ENCODE measurements around the gene MUL1.

Gene MUL1

GRCh38 chr1:20480243-20480944 is 27.6 kb downstream of the MUL1 start:
- H3K9ac ChIP-seq (ENCODE audit: low read depth in 1 of 2, low read length in 2 of 2): peak overlapping the region; percentile 2 to 75
- no peaks in the 10 kb centered on the region for H3K9me3 ChIP-seq (ENCODE audit: control insufficient read depth in 2 of 2, low read length in 2 of 2)
- no peaks in the 10 kb centered on the region for H3K36me3 ChIP-seq (ENCODE audit: control insufficient read depth in 2 of 2, insufficient read depth in 2 of 2, low read length in 2 of 2)
- peak overlapping the region in 1 of 2 donors; percentile 16 for H3K4me3 ChIP-seq (ENCODE audit: low read length in 2 of 2)
- H3K4me1 ChIP-seq (ENCODE audit: control insufficient read depth in 2 of 2, insufficient read depth in 2 of 2, low read length in 2 of 2): peaks cover 65 to 69% of the 10 kb centered on the region in 2 donors
- H3K27me3 ChIP-seq (ENCODE audit: control insufficient read depth in 2 of 2, insufficient read depth in 2 of 2, low read length in 2 of 2): peaks cover 2 to 6% of the 10 kb centered on the region in 2 donors
- H3K27ac ChIP-seq (ENCODE audit: low read depth in 2 of 2, low read length in 2 of 2): peak overlapping the region; percentile 94 to 96

DNA sequence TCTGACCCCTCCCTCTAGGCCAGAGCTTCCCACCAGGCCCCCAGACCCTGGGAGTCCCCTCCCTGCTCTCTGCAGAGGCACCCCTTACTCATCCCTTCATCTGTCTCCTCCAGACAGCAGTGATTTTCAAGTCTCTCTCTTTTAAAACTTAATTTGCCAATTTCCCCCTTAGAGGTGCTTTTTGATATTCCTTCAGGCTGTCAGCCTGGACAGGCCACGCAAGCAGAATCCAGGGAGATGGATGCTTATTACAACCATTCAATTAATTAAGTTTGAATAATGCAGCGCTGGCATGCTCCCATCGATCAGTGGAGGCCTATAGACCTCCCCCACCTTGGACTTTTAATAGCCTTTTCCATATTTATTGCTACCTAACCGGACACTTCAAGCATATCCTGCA is 28.1 kb downstream of the MUL1 start:
- H3K9ac ChIP-seq (ENCODE audit: low read depth in 1 of 2, low read length in 2 of 2): peak overlapping the region in 1 of 2 donors; percentile 75
- peaks cover 69 to 74% of the 10 kb centered on the region in 2 donors for H3K4me1 ChIP-seq (ENCODE audit: control insufficient read depth in 2 of 2, insufficient read depth in 2 of 2, low read length in 2 of 2)
- H3K36me3 ChIP-seq (ENCODE audit: control insufficient read depth in 2 of 2, insufficient read depth in 2 of 2, low read length in 2 of 2): no peaks in the 10 kb centered on the region
- H3K4me3 ChIP-seq (ENCODE audit: low read length in 2 of 2): peak overlapping the region in 1 of 2 donors; percentile 16
- peak overlapping the region; percentile 94 to 96 for H3K27ac ChIP-seq (ENCODE audit: low read depth in 2 of 2, low read length in 2 of 2)
- peaks cover 2 to 6% of the 10 kb centered on the region in 2 donors for H3K27me3 ChIP-seq (ENCODE audit: control insufficient read depth in 2 of 2, insufficient read depth in 2 of 2, low read length in 2 of 2)
- H3K9me3 ChIP-seq (ENCODE audit: control insufficient read depth in 2 of 2, low read length in 2 of 2): no peaks in the 10 kb centered on the region

DNA sequence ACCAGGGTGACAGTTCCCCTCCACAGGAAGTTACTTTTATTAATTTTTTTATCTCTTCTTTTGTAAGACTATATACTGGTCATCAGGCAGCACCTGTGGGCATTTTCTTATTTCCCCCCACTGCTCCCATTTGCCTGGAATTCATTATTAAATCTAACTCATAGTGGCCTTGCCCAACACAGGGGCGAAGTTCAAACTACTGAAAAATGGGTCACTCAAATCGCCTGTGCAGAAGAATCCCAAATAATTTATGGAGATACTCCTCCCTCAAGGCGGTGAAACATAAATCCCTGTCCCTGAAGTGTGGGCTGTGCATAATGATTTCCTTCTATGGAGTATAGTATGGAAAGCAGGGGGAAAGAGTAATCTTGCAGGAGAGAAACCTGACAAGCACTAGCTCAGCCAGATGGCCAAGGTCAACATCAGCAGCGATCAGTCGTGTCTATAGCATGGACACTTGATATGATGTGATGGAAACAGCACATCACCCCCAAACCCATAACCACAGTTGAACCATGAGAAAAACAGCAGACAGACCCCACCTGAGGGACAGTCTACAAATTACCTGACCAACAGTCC is 29.8 kb downstream of the MUL1 start:
- peak overlapping the region in 1 of 2 donors; percentile 81 for H3K9ac ChIP-seq (ENCODE audit: low read depth in 1 of 2, low read length in 2 of 2)

DNA sequence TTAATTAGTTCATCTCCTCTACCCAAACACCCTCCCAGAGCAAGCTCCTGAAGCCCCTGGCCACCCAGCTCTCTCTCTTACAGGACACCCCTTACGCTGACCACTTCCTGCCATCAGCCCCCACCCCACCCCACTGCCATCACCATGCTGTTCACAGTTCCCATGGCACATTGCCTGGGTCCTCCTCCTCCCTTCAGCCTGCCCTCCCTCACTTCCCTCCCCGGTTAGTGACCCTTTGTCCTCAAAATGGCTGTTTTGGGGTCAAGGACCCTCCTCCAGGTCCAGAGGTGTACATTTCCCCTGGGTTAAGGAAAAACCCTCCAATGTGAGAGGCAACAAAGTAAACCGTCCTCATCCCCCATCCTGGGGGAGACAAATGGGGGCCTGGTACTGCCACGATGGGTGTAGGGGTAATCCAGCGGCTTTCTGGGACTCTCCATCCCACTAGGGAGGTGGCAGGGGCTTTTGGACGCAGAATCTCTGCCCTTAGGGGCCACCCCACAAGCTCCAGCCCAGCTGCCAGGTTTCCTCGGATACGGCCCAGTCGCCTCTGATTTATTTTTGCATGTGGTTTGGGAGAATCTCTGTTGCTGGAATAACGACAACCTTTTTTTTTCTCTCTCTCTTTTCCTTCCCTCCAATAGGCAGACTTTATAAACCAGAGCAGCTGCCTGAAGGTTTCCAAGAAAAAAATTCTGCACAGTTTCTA is 30.4 kb downstream of the MUL1 start:
- Histone ChIP-seq H3K4me1 (ENCODE audit: control insufficient read depth in 2 of 2, insufficient read depth in 2 of 2, low read length in 2 of 2) (peaks cover 73 to 79% of the 10 kb centered on the region in 2 donors), H3K27ac (ENCODE audit: low read depth in 2 of 2, low read length in 2 of 2) (peak overlapping the region; percentile 92 to 94), H3K9ac (ENCODE audit: low read depth in 1 of 2, low read length in 2 of 2) (peak overlapping the region; percentile 32 to 81), H3K27me3 (ENCODE audit: control insufficient read depth in 2 of 2, insufficient read depth in 2 of 2, low read length in 2 of 2) (peaks cover 2 to 6% of the 10 kb centered on the region in 2 donors), H3K4me3 (ENCODE audit: low read length in 2 of 2) (peak overlapping the region in 1 of 2 donors; percentile 11), H3K36me3 (ENCODE audit: control insufficient read depth in 2 of 2, insufficient read depth in 2 of 2, low read length in 2 of 2) (no peaks in the 10 kb centered on the region), H3K9me3 (ENCODE audit: control insufficient read depth in 2 of 2, low read length in 2 of 2) (no peaks in the 10 kb centered on the region)

More for the DNA sequence above, 29.8 kb downstream of the MUL1 start:
- Histone ChIP-seq H3K4me3 (ENCODE audit: low read length in 2 of 2) (no peak overlapping the region), H3K36me3 (ENCODE audit: control insufficient read depth in 2 of 2, insufficient read depth in 2 of 2, low read length in 2 of 2) (no peaks in the 10 kb centered on the region), H3K4me1 (ENCODE audit: control insufficient read depth in 2 of 2, insufficient read depth in 2 of 2, low read length in 2 of 2) (peaks cover 76 to 81% of the 10 kb centered on the region in 2 donors), H3K27ac (ENCODE audit: low read depth in 2 of 2, low read length in 2 of 2) (no peak overlapping the region), H3K9me3 (ENCODE audit: control insufficient read depth in 2 of 2, low read length in 2 of 2) (no peaks in the 10 kb centered on the region), H3K27me3 (ENCODE audit: control insufficient read depth in 2 of 2, insufficient read depth in 2 of 2, low read length in 2 of 2) (peaks cover 2 to 6% of the 10 kb centered on the region in 2 donors)

DNA sequence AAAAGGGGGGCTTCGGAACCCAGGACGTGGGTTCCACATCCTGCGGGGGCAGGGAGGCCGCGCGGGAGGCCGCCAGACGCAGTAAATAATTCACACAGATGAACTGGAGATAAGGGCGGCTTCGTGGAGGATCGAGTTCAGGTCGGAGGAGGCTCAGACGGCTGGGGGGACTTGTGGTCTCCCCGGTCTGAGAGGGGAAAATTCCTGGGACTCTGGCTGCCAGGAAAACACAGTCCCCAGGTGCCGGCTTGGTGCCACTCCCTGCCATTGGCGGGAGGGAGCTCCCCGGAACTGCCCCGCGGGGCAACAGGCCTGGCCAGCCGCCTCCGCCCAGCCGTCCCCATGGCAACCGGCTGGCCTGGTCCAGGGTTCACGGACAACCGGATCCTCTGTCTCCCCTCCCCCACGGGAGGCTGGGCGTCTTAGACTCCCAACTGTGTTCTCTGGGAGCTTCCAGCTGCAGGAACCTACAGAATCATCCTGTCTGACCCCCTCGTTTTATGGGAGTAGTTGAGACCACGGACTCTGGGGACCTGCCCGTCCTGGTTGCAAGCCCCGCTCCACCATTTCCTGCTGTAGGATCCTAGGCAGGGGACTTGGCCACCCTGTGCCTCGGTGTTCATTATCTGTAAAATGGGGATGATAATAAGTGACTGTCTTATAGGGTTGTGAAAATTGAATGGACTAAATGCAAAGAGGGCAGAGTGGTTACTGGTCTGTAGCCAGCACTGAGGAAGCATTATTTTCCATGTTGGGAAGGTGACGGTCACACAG is 31.5 kb downstream of the MUL1 start:
- Histone ChIP-seq H3K9ac (ENCODE audit: low read depth in 1 of 2, low read length in 2 of 2) (peak overlapping the region; percentile 70 to 81), H3K36me3 (ENCODE audit: control insufficient read depth in 2 of 2, insufficient read depth in 2 of 2, low read length in 2 of 2) (no peaks in the 10 kb centered on the region), H3K27ac (ENCODE audit: low read depth in 2 of 2, low read length in 2 of 2) (peak overlapping the region; percentile 92 to 94), H3K27me3 (ENCODE audit: control insufficient read depth in 2 of 2, insufficient read depth in 2 of 2, low read length in 2 of 2) (peaks cover 2 to 6% of the 10 kb centered on the region in 2 donors), H3K9me3 (ENCODE audit: control insufficient read depth in 2 of 2, low read length in 2 of 2) (no peaks in the 10 kb centered on the region), H3K4me3 (ENCODE audit: low read length in 2 of 2) (peak overlapping the region; percentile 58 to 67), H3K4me1 (ENCODE audit: control insufficient read depth in 2 of 2, insufficient read depth in 2 of 2, low read length in 2 of 2) (peaks cover 67 to 70% of the 10 kb centered on the region in 2 donors)

DNA sequence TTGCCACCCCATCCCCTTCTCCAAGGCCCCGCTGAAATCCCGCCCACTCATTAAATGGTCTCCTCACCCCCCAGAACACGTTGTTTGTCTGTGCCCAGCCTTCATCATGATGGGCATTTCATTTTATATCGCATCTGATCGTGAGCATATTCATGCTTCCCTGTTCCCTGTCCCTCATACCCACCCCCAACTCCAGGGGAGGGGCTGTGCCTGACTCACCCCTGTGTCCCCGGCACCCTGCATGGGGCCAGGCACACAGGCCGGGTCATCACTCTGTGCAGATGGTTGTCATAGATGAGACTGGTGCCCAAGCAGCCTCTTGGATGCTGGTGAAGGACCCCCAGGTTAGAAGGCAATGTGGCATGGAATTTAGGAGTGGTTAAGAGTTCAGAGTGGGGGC is 33.0 kb downstream of the MUL1 start:
- no peaks in the 10 kb centered on the region for H3K9me3 ChIP-seq (ENCODE audit: control insufficient read depth in 2 of 2, low read length in 2 of 2)
- H3K27ac ChIP-seq (ENCODE audit: low read depth in 2 of 2, low read length in 2 of 2): peak overlapping the region; percentile 92 to 94
- H3K4me1 ChIP-seq (ENCODE audit: control insufficient read depth in 2 of 2, insufficient read depth in 2 of 2, low read length in 2 of 2): peaks cover 58 to 63% of the 10 kb centered on the region in 2 donors
- H3K36me3 ChIP-seq (ENCODE audit: control insufficient read depth in 2 of 2, insufficient read depth in 2 of 2, low read length in 2 of 2): no peaks in the 10 kb centered on the region
- peak overlapping the region in 1 of 2 donors; percentile 50 for H3K9ac ChIP-seq (ENCODE audit: low read depth in 1 of 2, low read length in 2 of 2)
- H3K27me3 ChIP-seq (ENCODE audit: control insufficient read depth in 2 of 2, insufficient read depth in 2 of 2, low read length in 2 of 2): peaks cover 2 to 6% of the 10 kb centered on the region in 2 donors
- no peak overlapping the region for H3K4me3 ChIP-seq (ENCODE audit: low read length in 2 of 2)

GRCh38 chr1:20474333-20474975 is 33.5 kb downstream of the MUL1 start:
- no peaks in the 10 kb centered on the region for H3K36me3 ChIP-seq (ENCODE audit: control insufficient read depth in 2 of 2, insufficient read depth in 2 of 2, low read length in 2 of 2)
- H3K9me3 ChIP-seq (ENCODE audit: control insufficient read depth in 2 of 2, low read length in 2 of 2): no peaks in the 10 kb centered on the region
- H3K9ac ChIP-seq (ENCODE audit: low read depth in 1 of 2, low read length in 2 of 2): peak overlapping the region in 1 of 2 donors; percentile 50
- H3K27me3 ChIP-seq (ENCODE audit: control insufficient read depth in 2 of 2, insufficient read depth in 2 of 2, low read length in 2 of 2): peaks cover 2 to 6% of the 10 kb centered on the region in 2 donors
- H3K4me1 ChIP-seq (ENCODE audit: control insufficient read depth in 2 of 2, insufficient read depth in 2 of 2, low read length in 2 of 2): peaks cover 54 to 59% of the 10 kb centered on the region in 2 donors
- peak overlapping the region in 1 of 2 donors; percentile 1 for H3K4me3 ChIP-seq (ENCODE audit: low read length in 2 of 2)
- H3K27ac ChIP-seq (ENCODE audit: low read depth in 2 of 2, low read length in 2 of 2): peak overlapping the region; percentile 92 to 94

DNA sequence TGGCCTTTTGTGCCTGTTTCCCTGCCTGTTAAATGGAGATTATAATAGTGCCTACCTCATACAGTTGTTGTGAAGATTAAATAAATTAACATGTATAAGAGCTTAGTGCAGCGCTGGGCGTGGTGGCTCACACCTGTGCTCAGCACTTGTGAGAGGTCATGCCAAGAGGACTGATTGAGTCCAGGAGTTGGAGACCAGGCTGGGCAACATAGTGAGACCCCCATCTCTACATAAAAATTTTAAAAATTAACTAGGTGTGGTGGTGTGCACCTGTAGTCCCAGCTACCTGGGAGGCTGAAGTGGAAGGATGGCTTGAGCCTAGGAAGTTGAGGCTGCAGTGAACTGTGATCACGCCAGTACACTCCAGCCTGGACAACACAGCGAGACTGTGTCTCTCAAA is 34.1 kb downstream of the MUL1 start:
- H3K36me3 ChIP-seq (ENCODE audit: control insufficient read depth in 2 of 2, insufficient read depth in 2 of 2, low read length in 2 of 2): no peaks in the 10 kb centered on the region
- H3K4me3 ChIP-seq (ENCODE audit: low read length in 2 of 2): no peak overlapping the region
- peaks cover 54 to 55% of the 10 kb centered on the region in 2 donors for H3K4me1 ChIP-seq (ENCODE audit: control insufficient read depth in 2 of 2, insufficient read depth in 2 of 2, low read length in 2 of 2)
- no peaks in the 10 kb centered on the region for H3K9me3 ChIP-seq (ENCODE audit: control insufficient read depth in 2 of 2, low read length in 2 of 2)
- H3K9ac ChIP-seq (ENCODE audit: low read depth in 1 of 2, low read length in 2 of 2): no peak overlapping the region
- peak overlapping the region; percentile 92 to 94 for H3K27ac ChIP-seq (ENCODE audit: low read depth in 2 of 2, low read length in 2 of 2)
- peaks cover 2 to 6% of the 10 kb centered on the region in 2 donors for H3K27me3 ChIP-seq (ENCODE audit: control insufficient read depth in 2 of 2, insufficient read depth in 2 of 2, low read length in 2 of 2)

All from mucosa of rectum (tissue), 2 donors.